Putamen (tissue), 1 donor: ENCODE measurements around the gene RELA.
A peak's percentile ranks its signal among the peaks of the same experiment; 100 is the strongest.

ENCODE experiments used
- DNase-seq: peaks from one replicate; pipeline ENCODE4 v3.0.0-alpha.2; 2016; ENCODE audit warnings: low spot score

RELA gene

DNA sequence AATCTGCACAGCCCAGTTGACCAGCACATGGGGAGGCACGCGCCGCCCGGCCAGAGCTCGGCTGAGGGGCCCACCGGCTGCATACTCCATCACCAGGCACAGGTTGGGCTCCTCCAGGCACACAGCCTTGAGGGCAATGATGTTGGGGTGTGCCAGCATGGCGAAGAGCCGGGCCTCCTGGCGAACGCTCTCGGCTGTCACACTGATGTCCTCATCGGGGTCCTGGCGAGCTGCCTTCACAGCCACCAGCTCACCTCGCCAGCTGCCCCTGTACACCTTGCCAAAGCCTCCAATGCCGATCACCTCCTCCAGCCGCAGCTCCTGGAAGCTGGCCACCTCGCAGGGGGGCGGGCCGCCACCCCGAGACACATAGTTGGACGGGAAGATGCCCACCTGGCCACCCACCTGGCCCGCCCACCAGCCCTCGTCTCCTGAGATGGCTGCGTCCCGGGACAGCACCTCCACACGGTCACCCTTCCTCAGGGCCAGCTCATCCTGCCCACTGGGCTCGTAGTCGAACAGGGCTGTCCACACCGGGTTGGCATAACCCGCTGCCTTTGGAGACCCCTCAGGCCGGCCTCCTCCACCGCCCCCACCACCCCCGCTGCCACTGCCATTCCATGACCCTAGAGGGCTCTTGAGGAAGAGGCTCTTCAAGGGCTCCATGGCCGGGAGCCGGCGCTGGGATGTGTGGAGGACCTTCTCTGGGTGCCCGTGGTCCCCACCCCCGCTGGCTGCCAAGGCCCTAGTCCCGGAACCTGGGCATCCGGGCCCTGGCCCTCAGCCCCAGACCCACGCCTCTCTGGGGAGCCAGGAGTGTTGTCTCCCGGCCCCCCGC, 49.4 kb downstream of the RELA start:
- no peak for DNase-seq

DNA sequence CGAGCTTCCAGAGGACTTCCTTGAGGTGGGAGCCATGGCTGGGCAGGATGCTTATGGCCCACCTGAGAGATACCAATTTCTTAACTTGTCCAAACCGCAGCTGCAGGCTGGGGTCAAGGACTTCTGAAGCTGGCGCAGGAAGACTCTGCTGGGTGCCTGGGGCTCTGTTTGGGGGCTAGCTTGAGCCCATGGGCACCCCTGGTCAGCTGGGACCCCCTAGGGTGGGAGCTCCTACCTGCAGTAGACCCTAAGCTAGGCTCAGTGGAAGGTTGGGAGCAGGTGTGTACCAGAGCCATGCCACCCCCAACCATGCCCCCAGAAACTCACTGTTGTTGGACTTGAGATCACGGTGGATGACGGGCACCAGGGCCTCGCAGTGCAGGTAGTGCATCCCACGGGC, 50.0 kb downstream of the RELA start:
- no peak for DNase-seq

DNA sequence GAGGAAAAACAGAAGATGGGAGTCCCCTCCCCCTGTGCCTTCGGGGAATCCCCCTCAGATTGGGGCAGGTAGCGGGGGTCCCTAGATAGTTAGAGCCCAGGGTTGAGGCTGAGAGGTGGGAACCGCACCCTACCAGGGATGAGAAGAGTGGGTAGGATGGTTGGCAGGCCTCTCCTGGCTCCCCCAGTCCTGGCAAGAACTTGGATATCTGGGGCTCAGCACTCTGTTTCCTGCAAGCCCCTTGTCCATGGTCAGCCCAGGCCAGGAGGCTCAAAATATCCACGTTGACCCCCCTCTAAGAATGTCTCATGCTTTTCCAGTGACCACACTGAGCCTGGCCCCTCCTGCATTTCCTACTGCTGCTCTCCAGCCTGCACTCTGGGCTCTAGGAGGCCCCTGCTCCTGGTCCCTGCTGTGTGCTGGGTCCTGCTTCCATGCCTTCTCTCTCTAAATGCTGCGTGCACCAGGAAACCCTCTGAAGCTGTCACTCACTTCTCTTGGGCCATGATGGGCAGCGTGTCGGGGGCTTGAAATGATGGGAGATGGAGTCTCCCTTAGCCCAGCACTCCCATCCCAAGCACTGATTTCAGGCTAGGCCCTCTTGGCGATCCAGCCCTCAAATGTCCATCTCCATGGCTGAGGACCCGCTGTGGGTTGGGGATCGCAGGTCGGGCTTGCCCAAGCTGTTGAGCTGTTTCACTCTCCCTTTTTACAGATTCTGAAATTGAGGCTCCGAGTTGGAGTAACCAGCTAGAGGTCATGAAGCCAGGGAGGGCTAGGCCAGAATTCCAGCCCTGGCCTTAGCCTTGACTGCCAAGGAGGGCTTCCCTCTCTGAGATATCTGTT, 50.7 kb downstream of the RELA start:
- no peak for DNase-seq

DNA sequence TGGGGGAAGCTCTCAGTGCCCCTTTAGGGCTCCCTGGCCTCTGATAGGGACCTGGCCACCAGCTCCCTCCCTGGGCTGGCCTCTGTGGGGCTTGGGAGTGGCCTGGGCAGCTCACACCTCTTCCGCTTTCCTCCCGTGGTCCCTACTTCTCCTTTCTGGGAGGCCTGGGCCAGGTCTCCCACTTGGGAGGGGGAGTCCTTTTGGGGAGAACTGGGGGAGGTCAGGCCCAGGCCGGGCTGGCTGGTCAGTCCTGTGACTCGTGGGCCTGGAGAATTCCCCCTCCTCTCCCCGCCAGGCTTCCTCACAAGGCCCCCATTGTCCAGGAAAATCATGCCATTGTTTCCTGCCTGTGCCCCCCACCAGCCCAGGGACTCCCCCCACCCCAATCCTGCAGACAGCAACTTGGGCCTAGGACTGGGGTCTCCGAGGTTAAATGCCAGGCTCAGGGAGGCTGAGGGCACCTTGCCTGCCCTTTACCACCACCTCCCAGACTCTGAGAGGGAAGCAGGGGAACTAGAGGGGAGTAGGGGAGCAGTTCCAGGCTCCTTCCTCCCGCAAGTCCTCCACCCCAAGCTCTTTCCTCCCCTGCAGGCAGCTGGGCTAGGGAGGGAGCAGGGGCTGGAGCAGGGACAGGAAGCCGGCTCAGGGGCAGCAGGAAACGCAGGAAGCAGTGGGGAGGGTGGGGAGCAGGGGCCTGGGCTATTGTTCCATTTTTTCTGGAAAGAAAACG, 51.5 kb downstream of the RELA start:
- peak; percentile 92 for DNase-seq

DNA sequence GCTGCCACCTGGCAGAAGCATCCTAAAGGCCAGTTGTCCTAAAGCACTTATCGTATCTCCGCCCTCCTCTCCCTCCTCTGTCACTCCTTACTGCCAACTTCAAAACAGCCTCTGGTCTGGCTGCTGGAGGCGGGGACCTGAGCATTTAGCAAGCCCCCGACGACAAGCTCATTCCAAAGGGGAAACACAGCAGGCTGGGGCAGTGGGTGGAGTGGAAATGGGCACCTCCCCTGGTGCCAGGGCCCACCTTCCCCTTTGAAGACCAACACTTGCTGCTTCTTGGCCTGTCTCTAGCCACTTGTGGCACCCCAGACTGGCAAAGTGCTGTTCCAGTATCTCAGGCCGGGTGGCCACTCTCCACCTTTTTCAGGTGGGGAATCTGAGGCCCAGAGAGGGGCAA, 52.3 kb downstream of the RELA start:
- DNase-seq: no peak

DNA sequence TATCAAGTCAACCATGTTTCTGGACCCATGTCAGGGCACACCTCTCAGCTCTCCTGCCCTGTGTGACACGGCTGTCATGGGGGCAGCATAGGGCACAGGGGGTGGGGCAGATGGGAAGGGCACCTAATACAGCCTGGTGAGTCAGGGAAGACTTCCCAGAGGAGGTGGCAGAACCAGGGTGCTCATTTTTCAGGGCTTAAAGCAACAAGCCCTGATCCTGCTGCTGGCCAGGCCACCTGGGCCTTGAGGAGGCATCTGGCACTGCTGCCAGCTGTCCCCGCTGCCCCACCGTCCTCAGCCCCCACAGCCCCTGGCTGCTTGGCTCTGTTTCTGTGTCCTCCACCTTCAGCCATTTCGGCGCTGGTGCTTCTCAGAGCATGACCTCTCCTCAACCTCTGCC, 53.1 kb downstream of the RELA start:
- no peak for DNase-seq

DNA sequence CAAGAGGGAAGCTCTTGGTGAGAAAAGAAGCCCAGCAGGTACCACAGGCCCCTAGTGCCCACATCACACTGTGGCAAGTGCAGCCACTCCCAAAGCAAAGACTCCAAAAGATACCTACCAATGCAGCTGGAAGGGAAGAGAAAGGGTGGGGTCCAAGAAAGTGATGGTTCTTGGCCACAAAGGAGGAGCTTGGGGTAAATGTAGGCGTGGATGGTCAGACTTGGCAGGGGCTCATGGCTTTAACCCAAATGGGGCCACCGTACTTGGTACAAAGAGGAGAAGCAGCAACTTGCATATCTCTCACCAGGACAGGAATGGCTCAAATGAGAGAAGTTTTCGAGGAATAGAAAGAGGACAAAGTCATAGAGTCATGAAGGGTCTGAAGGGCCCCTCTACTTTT, 53.5 kb downstream of the RELA start:
- no peak for DNase-seq

DNA sequence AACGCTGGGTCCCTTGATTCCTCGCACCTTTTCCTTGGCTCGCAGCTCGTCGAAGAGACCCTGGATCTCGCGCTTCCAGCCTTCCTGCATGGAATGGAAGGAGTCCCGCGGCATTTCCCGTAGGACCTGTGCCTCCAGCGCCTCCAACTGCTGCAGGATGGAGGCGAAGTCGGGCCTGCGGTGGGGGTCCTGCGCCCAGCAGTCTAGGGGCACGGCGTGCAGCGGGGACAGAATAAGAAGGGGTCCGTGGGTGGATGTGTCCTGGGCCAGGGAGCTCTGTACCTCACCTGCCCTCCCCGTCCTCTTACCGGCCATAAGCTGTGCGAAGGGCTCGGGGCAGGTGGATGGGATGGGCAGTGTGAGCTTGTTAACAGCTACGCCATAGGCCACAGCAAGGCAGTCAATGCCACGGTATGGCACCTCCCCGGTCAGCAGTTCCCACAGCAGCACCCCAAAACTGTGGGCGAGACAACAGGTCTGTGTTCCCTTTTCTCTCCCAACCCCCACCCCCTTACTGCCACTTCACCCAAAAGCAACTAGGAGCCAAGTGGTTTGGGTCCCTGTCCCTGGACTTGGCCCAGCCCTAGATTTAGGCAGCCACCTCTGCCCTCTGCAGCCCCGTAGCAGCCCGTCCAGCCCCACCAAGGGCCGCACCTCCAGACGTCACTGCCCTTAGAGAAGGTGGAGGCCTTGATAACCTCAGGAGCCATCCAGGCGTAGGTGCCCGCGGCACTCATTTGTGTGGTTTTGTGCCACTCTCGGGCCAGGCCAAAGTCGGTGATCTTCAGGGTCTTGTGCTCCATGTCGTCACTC, 54.9 kb downstream of the RELA start:
- DNase-seq: no peak

DNA sequence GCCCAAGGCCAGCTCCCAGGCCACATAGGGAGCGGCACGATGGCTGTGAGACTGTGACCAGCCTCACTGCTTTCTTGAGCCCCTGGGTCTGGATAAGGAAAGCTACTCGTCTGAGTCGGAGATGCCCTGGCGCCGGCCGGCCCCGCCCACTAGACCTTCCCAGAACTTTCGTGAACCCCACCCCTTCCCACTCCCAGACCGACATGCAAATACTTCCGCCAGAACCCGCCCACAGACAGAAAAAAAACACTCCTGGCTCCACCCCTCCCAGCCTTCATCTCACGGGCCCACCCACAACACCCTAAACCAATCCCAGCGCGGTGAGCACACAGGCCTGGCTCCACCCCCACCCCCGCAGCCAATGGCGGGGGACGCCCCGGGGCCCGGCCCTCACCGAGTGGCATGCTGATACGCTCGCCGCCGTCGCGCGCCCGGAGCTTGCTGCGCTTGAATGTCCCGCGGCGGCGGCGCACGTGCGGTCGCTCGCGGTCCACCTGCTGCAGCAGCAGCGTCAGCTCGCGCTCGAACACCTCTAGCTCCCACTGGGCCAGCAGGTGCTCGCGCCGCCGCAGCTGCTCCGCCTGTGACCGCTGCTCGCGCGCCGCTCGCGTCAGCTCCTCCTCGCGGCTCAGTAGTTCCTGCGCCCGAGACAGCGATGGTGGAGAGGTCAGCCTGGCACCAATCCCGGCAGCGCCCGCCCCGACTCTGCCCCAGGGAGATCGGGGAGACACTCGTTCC, 55.7 kb downstream of the RELA start:
- peak; percentile 97 for DNase-seq

DNA sequence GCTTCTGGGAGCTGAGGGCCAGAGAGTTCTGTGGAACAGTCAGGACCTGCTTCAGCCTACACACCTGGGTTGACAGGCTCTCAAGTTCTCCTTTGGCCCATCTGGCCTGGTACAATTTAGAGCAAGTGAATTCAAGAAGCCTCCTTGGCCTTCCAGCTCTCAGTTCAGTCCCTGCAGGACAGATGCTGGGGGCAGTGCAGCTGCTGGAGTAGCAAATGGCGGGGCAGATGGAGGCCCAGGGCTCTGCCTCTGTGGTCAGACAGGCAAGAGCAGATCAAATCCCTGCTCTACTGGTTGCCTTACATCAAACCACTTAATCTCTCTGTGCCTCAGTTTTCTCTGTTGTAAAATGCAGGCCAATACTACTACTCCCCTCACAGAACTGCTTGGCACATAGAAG, 58.5 kb downstream of the RELA start:
- DNase-seq: no peak
